MM.1S (cell line): ENCODE data around the gene ZNF331.
"Not testable (repeated sequence)": the region's sequence is repeated elsewhere in the genome, so short reads cannot be mapped to it uniquely, and the experiment has no call there.

Source experiments
- EZH2 ChIP-seq: fragments of 300-600 bp; sonication (generic); optimal IDR thresholded peaks from 2 replicates; pipeline ENCODE3; 2017; ENCODE audit warnings: low read depth, mild to moderate bottlenecking, antibody characterized with exemption, low read length, mixed read lengths
- TF ChIP-seq, protein P1 (sequence below): fragments of 300-600 bp; sonication (generic); IDR thresholded peaks from 2 replicates; pipeline ENCODE4 v1.5.1; 2016; ENCODE audit warnings: antibody characterized with exemption, low read length, mixed read lengths

DNA sequence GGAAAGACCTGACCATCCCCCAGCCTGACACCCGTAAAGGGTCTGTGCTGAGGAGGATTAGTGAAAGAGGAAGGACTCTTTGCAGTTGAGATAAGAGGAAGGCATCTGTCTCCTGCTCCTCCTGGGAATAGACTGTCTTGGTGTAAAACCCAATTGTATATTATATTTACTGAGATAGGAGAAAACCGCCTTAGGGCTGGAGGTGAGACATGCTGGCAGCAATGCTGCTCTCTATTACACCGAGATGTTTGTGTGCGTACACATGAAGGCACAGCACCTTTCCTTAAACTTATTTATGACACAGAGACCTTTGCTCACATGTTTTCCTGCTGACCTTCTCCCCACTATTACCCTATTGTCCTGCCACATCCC, 39.9 kb upstream of the ZNF331 start:
- TF ChIP-seq, protein P1, sequence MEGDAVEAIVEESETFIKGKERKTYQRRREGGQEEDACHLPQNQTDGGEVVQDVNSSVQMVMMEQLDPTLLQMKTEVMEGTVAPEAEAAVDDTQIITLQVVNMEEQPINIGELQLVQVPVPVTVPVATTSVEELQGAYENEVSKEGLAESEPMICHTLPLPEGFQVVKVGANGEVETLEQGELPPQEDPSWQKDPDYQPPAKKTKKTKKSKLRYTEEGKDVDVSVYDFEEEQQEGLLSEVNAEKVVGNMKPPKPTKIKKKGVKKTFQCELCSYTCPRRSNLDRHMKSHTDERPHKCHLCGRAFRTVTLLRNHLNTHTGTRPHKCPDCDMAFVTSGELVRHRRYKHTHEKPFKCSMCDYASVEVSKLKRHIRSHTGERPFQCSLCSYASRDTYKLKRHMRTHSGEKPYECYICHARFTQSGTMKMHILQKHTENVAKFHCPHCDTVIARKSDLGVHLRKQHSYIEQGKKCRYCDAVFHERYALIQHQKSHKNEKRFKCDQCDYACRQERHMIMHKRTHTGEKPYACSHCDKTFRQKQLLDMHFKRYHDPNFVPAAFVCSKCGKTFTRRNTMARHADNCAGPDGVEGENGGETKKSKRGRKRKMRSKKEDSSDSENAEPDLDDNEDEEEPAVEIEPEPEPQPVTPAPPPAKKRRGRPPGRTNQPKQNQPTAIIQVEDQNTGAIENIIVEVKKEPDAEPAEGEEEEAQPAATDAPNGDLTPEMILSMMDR: not testable (repeated sequence)
- not testable (repeated sequence) for TF ChIP-seq EZH2
